Measurements from ENCODE around the gene DTWD2. TPM values are rescaled to one million over a fixed set of nuclear protein-coding genes. Genes with fewer than 3 reads are reported as not detected.

Gene DTWD2
- polyA plus RNA-seq, 1 donor from 2014 or later: 3.3 TPM

DNA sequence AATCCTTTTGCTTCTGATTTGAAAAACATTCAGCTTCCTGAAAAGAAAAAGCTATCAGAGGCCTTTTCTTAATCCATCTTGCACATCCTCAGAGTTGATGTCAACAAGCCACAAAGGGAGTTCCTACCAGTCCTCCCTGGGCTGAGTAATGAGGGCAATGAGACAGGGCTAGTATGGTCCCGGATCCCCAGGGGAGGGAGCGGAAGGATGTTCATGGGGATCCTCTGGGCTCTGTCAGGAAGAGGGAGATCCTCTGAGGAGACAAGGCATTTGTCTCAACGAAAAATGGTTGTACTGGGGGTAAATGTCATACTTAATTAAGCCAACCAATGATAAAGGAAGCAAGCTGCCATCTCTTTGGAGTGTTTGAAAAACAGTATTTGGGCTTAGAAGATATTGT, 195.3 kb downstream of the DTWD2 start:
- no peak for TF ChIP-seq SMC3 (conservative IDR thresholded peaks at IDR 0.05; ENCODE audit: poor library complexity)
- TF ChIP-seq EZH2 (IDR thresholded peaks at IDR 0.05; ENCODE audit: borderline replicate concordance, insufficient read depth, low read length, poor library complexity, severe bottlenecking): no peak
- TF ChIP-seq TAF1 (IDR thresholded peaks at IDR 0.05; ENCODE audit: low read depth): no peak
- TF ChIP-seq EP300 (conservative IDR thresholded peaks at IDR 0.05; ENCODE audit: poor library complexity, severe bottlenecking): no peak
- TF ChIP-seq RAD21 (conservative IDR thresholded peaks at IDR 0.05): no peak
- no peak for TF ChIP-seq CTCF (IDR thresholded peaks at IDR 0.05; ENCODE audit: poor library complexity, severe bottlenecking)
- TF ChIP-seq POLR2AphosphoS5 (IDR thresholded peaks at IDR 0.05): no peak
- TF ChIP-seq MXI1 (conservative IDR thresholded peaks at IDR 0.05; ENCODE audit: poor library complexity, severe bottlenecking): no peak
- TF ChIP-seq REST (IDR thresholded peaks at IDR 0.05; ENCODE audit: borderline replicate concordance): no peak
- Histone ChIP-seq H3K9me3 (ENCODE audit: low read length) (no peaks in the 10 kb centered on the region), H3K27ac (ENCODE audit: low read length) (no peak overlapping the region), H3K9me2 (ENCODE audit: insufficient read depth, low read length) (no peaks in the 10 kb centered on the region), H2AFZ (ENCODE audit: low read depth, low read length) (no peak overlapping the region), H3K27me3 (ENCODE audit: insufficient read depth, low read depth, low read length) (no peaks in the 10 kb centered on the region), H3F3A (ENCODE audit: insufficient read depth, low read length, poor library complexity, severe bottlenecking) (no peaks in the 10 kb centered on the region), H3K9ac (ENCODE audit: low read length) (no peak overlapping the region), H3K4me3 (ENCODE audit: low read length) (no peak overlapping the region), H3K79me2 (replicated peaks; ENCODE audit: insufficient read depth, low read length) (no peaks in the 10 kb centered on the region), H4K20me1 (ENCODE audit: insufficient read depth) (no peaks in the 10 kb centered on the region), H3K4me2 (ENCODE audit: low read length) (no peak overlapping the region), H3K36me3 (ENCODE audit: insufficient read depth, low read length) (no peaks in the 10 kb centered on the region)

DNA sequence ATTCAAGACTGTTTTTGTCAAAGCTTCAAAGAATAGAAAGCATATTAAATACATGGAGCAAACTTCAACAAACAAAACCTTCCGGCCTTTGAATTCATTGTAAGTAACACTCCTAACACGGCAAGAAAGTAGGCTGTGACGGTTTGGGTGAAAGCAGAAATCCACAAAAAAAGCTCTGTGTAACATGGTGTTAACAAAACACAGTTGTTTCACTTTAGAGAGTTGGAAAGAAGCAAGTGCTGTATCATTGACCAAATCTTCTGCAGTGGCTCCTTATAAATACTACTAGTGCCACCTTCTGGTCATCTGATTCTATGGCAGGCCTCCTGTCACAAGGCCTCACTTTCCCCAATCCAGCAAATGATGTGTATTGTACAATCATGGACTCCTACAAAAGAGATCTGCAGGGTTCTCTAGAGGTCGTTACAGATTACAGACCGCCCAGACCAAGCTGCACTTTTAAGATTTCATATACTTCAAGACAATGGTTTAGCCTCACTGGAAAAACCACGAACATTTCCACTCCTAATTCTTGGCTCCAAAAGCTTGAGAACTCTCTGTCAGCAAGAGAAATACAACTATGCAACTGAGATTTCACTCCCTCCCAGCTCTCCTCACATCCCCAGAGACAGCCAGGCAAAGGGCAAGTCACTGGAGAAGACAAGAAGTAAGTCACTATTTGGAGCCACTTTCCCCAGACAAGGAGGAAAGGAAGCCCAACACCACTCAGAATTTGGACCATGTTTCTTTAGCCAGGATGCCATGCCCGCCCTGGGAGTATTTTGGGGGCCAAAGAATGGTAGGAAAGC, 196.2 kb downstream of the DTWD2 start:
- TF ChIP-seq TAF1 (IDR thresholded peaks at IDR 0.05; ENCODE audit: low read depth): no peak
- TF ChIP-seq SMC3 (conservative IDR thresholded peaks at IDR 0.05; ENCODE audit: poor library complexity): peak; percentile 93
- TF ChIP-seq CTCF (IDR thresholded peaks at IDR 0.05; ENCODE audit: poor library complexity, severe bottlenecking): peak; percentile 92
- TF ChIP-seq RAD21 (conservative IDR thresholded peaks at IDR 0.05): peak; percentile 97
- H3K27me3 ChIP-seq (ENCODE audit: insufficient read depth, low read depth, low read length): no peaks in the 10 kb centered on the region
- no peaks in the 10 kb centered on the region for H3K9me2 ChIP-seq (ENCODE audit: insufficient read depth, low read length)
- no peak overlapping the region for H3K4me3 ChIP-seq (ENCODE audit: low read length)
- H3F3A ChIP-seq (ENCODE audit: insufficient read depth, low read length, poor library complexity, severe bottlenecking): no peaks in the 10 kb centered on the region
- no peak overlapping the region for H3K9ac ChIP-seq (ENCODE audit: low read length)
- no peaks in the 10 kb centered on the region for H3K36me3 ChIP-seq (ENCODE audit: insufficient read depth, low read length)
- H3K27ac ChIP-seq (ENCODE audit: low read length): no peak overlapping the region
- no peak overlapping the region for H2AFZ ChIP-seq (ENCODE audit: low read depth, low read length)
- no peaks in the 10 kb centered on the region for H3K9me3 ChIP-seq (ENCODE audit: low read length)
- no peaks in the 10 kb centered on the region for H3K79me2 ChIP-seq (replicated peaks; ENCODE audit: insufficient read depth, low read length)
- H4K20me1 ChIP-seq (ENCODE audit: insufficient read depth): no peaks in the 10 kb centered on the region
- H3K4me2 ChIP-seq (ENCODE audit: low read length): no peak overlapping the region

Measured in neural cell (in vitro differentiated cells).